NCI-H82 (cell line): ENCODE data around the gene ZNF746.
"Not testable (repeated sequence)": the region's sequence is repeated elsewhere in the genome, so short reads cannot be mapped to it uniquely, and the experiment has no call there.

Experiments used
- DNase-seq: peaks from one replicate; lab custom pipeline; 2025; lab: John Stamatoyannopoulos, UW

ZNF746 gene

GRCh38 chr7:149497467-149498261 lies at the start of gene ZNF746:
Gene ZNF746, minus strand, starts transcription at chr7:149497809. Its CDS starts 273 bp downstream, at chr7:149497536.
- peak; percentile 87 for DNase-seq

- DNase-seq = no peak
Measured at GRCh38 chr7:149547126-149547525, 49.5 kb upstream of the ZNF746 start.

- no peak for DNase-seq
Measured at GRCh38 chr7:149546331-149546730, 48.7 kb upstream of the ZNF746 start.

GRCh38 chr7:149544028-149544427 lies 46.4 kb upstream of the ZNF746 start:
- no peak for DNase-seq

- no peak for DNase-seq
Measured at GRCh38 chr7:149532654-149533053, 35.0 kb upstream of the ZNF746 start.

GRCh38 chr7:149529136-149529718 lies 31.6 kb upstream of the ZNF746 start:
- DNase-seq = no peak

- no peak for DNase-seq
Measured at GRCh38 chr7:149527414-149527813, 29.8 kb upstream of the ZNF746 start.

- no peak for DNase-seq
Measured at GRCh38 chr7:149525280-149525679, 27.7 kb upstream of the ZNF746 start.

- DNase-seq = no peak
Measured at GRCh38 chr7:149524394-149524793, 26.8 kb upstream of the ZNF746 start.

- no peak for DNase-seq
Measured at GRCh38 chr7:149510248-149510647, 12.6 kb upstream of the ZNF746 start.

- no peak for DNase-seq
Measured at GRCh38 chr7:149509774-149510173, 12.2 kb upstream of the ZNF746 start.

- no peak for DNase-seq
Measured at GRCh38 chr7:149505551-149505950, 7.9 kb upstream of the ZNF746 start.

GRCh38 chr7:149501651-149502050 lies 4.0 kb upstream of the ZNF746 start:
- no peak for DNase-seq

GRCh38 chr7:149500910-149501309 lies 3.3 kb upstream of the ZNF746 start:
- no peak for DNase-seq

GRCh38 chr7:149500201-149500600 lies 2.6 kb upstream of the ZNF746 start:
- DNase-seq = no peak

- no peak for DNase-seq
Measured at GRCh38 chr7:149498811-149499210, 1.2 kb upstream of the ZNF746 start.

GRCh38 chr7:149496642-149497391 lies 792 bp downstream of the ZNF746 start:
- DNase-seq = peak; percentile 63

GRCh38 chr7:149495785-149496641 lies 1.6 kb downstream of the ZNF746 start:
- DNase-seq = peak; percentile 57

- DNase-seq = no peak
Measured at GRCh38 chr7:149494738-149495368, 2.8 kb downstream of the ZNF746 start.

GRCh38 chr7:149493975-149494374 lies 3.6 kb downstream of the ZNF746 start:
- DNase-seq = not testable (repeated sequence)

GRCh38 chr7:149493366-149493765 lies 4.2 kb downstream of the ZNF746 start:
- no peak for DNase-seq
